ENCODE results near the gene SLIT1.

Gene SLIT1

GRCh38 chr10:97078261-97078937, 107.4 kb downstream of the SLIT1 start:
- no peak for DNase-seq

- DNase-seq = no peak
Observed at GRCh38 chr10:97076781-97077180, 109.0 kb downstream of the SLIT1 start.

DNA sequence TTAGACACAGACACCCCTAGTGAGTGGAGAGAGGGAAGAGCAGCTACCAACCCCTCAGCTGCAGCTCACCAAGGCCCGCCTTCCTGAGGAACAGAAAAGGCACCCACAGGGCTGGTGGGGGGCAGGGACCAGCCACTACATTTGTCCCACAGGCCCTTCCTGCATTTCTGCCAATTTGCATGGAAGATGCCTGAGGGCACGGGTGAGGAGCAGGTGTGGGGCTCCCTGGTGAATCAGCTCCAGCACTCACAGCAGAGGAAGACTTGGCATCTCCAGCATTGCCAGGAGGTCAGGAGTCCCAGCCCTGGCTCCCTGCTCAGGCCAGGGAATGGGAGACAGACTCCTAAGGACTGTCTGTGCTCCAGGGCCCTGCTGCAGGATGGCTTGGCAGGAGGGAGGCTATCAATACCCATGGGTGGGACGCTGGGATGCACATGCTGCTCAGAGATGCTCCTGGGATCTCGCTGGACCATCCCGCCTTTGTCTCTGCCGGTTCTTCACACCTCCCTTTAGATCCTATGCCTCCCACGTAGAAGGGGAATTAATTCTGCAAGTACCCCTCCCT, 109.7 kb downstream of the SLIT1 start:
- DNase-seq = no peak

- no peak for DNase-seq
Observed at GRCh38 chr10:97075421-97075820, 110.3 kb downstream of the SLIT1 start.

GRCh38 chr10:97074256-97075145, 111.3 kb downstream of the SLIT1 start:
- no peak for DNase-seq

DNA sequence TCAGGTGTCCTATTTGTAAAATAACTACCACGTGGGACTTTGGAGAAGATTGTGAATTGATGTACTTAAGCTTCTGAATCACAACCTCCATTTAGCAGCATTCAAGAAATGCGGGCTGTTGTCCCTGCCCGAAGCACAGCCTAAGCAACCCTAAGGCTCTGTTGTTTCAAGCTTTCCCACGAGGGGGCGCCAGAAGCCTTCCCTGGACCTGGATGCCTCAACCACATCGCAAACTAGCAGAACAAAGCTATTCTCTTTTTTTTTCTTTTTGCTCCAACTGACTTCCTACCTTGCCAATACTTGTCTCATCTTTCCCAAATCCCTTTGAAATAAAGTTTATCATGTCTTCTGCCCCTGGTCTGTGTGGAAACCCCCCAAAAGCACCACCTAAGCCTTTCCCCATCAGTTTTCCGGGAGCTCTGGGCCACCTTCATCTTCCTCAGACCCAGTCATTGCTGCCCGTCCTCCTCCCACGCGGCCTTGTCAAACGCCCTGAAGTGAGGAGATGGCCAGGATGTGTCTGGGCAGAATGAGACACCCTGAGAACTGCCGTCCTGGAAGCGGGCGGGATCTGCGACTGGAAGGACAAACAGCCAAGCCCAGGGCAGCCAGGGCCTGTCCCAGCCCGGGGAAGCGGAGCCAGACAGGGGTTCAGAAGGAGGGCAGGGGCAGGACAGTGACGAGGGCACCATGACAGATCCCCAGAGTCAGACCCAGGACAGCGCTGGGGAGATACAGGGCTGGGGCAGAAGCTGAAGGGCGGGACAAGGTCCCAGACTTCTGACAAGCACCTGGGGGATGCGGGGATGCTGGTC, 112.7 kb downstream of the SLIT1 start:
- no peak for DNase-seq

DNA sequence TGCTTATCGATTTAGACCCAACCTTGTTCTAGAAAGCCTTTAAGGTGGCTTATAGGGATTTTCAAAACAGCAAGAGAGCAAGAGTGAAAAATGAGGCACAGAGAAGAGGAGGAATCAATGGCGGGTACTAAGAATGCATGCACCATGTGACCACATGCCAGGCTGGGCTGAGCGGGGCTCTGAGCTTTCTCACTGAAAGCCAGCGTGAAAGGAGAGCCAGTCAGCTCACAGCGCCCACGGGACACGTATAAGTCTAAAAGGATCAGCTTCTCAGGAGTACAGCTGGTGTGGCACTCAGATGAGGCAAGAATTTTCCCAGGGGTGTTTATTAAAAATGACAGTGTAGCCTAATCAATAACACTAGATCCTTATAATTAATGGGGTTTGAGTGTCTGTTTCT, 114.3 kb downstream of the SLIT1 start:
- no peak for DNase-seq

DNA sequence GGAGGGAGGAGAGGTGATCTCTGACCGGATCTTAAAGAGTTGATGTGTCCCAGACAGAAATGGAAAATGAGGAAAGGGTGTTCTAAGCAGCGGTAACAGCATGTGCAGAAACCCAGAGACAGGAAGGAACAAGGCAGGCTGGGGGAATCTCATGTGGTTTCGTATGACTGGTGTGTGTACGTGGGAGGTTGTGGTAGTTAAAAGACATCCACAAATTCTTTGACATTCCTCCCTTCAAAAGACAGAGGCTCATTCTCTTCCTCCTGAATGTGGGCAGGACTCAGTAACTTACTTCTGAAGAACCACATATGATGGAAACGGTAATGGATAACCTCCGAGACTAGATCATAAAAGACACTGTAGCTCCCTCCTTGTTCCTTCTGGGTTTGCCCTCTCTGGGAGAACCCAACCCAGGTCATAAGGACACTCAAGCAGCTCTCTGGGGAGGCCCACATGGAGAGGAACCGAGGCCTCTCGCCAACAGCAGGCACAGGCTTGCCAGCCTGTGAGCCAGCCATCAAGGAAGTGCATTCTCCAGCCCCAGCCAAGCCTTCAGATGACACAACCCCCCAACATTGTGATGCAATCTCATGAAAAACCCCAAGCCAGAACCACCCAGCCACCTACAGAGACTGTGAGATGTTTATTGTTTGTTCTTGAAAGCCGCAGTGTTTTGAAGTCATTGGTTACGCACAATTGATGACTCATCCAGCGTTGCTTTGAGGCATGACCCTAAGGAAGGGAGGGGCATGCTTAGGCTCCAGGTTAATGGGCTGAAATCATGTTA, 116.0 kb downstream of the SLIT1 start:
- no peak for DNase-seq

GRCh38 chr10:97069026-97069425, 116.7 kb downstream of the SLIT1 start:
- DNase-seq = no peak

DNA sequence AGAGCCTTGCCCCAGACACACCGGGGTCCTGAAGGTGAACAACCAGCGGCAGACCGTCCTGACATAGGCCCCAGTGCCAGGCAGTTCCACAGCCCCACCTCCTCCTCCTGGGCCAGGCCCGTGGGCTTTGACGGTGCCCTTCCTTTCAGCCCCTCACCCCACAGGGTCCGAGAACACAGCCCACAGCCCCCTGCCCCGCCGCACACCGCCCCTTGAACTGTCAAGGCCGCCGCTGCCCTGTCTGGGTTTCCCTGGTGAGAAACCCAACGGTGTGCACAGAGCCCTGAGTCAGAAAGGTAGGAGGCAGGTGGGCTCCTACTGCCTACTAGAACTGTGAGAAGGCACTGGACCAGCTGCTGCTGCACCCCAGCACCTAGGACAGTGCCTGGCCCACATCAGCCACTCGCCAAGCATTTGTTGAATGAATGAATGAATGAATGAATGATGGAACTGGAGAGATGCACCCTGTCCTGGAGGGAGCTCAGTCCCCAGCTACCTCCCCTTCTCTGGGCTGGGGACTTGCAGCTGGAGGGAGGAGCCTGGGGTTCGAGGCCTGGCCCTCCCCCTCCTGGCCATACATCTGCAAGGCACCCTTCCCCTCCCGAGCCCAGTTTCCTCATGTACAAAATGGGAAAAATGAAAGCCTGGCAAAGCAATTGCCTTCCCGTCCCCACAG, 117.9 kb downstream of the SLIT1 start:
- DNase-seq = no peak

DNA sequence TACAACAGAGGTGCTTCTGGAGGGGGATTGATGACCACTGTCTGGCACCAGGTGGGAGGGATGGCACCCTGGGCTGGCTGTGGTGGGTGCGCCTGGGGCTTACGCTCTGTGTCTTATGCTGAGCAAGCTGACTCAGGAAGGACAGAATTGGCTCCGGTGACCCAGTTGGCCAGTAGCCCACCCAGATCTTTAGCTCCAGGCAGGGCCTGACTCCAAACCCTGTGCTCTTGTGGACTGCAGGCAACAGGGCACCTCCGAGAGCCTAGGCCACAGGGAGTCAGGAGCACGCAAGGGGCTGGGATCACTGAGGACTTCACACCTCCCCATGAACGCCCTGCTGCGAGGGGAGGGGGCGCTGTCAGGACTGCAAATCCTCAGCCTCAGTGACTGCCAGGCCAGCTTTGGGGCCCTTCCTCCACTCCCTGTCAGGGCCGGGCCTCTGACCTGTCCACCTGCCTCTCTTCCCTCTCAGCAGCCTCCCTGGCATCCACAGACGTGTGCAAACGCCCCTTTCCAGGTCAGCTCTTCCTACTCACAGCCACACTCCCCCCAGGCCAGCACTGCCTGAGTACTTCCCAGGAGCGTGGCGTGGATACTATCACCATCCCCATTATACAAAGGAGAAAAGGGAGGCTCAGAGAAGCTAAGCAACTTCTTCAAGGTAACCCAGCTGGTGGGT, 118.7 kb downstream of the SLIT1 start:
- no peak for DNase-seq

DNA sequence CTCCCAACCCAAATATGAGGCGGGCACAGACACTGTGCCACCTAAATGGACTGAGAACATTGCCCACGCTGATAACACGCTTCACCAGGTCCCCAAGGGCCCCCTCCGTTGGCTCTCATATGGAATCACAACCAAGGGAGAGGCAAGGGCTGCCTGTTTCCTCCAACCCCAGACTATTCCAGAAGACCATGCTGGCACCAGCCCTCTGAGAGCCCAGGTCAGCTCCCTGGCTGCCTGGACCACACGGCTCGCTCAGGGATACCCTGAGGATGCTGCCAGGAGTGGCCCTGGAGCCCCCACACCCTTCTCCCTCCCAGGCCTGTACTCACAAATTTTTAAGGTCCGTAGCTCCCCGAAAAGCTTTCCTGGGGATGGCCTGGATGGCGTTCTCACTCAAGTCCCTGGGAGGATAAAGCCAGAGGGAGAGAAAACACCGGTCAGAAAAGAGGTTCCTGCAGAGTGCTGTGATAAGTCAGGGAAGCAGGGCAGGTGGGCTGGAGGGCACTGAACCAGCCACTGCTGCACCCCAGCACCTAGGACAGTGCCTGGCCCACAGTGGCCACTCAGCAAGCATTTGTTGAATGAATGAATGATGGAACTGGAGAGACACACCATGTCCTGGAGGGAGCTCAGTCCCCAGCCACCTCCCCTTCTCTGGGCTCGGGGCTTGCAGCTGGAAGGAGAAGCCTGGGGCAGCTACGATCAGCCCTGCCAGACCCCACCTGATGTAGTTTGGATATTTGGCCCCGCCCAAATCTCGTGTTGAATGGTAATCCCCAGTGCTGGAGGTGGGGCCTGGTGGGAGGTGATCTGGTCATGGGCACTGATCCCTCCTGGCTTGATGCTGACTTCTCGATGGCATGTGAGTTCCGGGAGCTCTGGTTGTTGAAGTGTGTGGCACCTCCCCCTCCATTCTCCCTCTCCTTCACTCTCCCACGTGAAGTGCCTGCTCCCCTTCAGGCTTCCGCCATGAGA, 119.8 kb downstream of the SLIT1 start:
- DNase-seq = no peak

- DNase-seq = no peak
Observed at GRCh38 chr10:97065128-97065527, 120.6 kb downstream of the SLIT1 start.

DNA sequence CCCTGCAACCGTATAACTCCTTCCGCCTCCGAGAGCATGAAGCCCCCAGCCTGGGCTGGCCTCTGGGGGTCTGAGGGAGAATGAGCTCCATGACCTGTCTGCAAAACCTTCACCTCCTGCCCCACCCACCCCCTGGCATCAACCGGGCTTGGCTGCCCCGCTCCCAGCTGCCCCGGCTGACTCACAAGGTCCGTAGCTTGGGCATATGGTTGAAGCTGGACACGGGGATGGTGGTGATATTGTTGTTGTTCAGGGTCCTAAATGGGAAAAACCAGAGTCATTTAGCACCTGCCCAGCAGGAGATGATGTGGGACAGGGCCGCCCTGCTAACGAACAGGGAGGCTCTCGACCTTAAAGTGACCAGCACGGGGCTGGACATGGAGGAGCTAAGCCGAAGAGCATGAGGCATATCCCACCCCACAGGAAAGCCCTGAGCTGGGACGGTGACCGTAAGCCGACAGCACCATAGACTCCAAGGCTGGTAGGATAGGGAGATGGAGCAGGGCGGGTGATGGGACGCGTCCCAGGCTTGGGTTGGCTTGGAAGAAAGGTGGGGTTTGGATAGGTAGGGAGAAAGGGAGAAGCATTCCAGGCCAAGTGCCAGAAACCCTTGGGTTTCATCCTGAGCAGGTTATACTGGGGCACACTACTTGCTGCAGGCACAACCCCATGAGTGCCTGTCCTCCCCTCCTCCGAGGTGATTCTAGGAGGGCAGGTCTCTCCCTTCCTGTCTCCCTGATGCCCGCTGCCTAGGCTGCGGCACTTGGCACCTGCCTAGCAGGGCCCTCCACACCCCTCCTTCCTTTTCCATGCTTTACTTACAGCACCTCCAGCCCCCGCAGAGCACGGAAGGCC, 121.5 kb downstream of the SLIT1 start:
- DNase-seq = no peak

- no peak for DNase-seq
Observed at GRCh38 chr10:97063271-97063982, 122.3 kb downstream of the SLIT1 start.

GRCh38 chr10:97062456-97062855, 123.3 kb downstream of the SLIT1 start:
- no peak for DNase-seq

DNA sequence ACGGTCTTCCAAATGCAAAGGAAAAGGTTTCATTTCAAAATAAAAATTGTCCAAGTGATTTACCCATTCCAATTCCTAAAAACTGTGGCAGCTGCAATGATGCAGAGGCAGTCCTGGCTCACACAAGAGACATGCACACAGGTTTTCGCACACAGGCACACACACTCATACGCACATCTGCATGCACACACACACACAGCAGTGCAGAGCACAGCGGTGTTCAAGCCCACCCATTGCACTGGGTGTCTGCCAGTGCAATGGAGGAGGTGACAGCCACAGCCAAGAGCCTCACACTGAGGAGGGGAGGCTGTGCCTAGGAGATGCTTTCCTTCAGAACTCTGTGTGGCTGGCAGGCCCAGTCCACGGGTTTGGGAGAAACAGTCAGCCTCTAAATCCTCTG, 123.7 kb downstream of the SLIT1 start:
- no peak for DNase-seq

GRCh38 chr10:97061423-97061822, 124.3 kb downstream of the SLIT1 start:
- DNase-seq = no peak
